Measurements from ENCODE around the gene PCOLCE2.
"Not testable (repeated sequence)": the region's sequence is repeated elsewhere in the genome, so short reads cannot be mapped to it uniquely, and the experiment has no call there.

Gene PCOLCE2

GRCh38 chr3:142904639-142905436, 16.0 kb upstream of the PCOLCE2 start:
- H3K4me3 ChIP-seq (ENCODE audit: low read depth, low read length), result no peak overlapping the region

DNA sequence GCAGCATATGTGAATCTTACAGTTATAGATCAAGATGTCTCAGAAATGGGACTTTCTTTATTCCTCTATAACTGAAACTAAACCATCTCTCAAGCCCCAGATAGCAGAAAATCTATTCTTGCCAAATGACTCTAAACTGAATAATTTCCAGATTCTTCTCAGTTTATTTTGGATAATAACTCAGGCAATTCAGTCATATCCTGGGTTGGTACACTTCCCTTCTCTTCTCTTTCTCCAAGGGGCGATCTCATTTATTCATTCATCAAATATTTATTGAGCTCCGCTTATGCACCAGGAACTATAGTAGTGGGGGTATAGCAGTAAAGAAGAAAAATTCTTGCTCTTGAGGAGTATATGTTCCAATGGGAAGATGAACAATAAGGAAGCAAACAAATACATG, 13.5 kb upstream of the PCOLCE2 start:
- H3K4me3 ChIP-seq (ENCODE audit: low read depth, low read length), result no peak overlapping the region

DNA sequence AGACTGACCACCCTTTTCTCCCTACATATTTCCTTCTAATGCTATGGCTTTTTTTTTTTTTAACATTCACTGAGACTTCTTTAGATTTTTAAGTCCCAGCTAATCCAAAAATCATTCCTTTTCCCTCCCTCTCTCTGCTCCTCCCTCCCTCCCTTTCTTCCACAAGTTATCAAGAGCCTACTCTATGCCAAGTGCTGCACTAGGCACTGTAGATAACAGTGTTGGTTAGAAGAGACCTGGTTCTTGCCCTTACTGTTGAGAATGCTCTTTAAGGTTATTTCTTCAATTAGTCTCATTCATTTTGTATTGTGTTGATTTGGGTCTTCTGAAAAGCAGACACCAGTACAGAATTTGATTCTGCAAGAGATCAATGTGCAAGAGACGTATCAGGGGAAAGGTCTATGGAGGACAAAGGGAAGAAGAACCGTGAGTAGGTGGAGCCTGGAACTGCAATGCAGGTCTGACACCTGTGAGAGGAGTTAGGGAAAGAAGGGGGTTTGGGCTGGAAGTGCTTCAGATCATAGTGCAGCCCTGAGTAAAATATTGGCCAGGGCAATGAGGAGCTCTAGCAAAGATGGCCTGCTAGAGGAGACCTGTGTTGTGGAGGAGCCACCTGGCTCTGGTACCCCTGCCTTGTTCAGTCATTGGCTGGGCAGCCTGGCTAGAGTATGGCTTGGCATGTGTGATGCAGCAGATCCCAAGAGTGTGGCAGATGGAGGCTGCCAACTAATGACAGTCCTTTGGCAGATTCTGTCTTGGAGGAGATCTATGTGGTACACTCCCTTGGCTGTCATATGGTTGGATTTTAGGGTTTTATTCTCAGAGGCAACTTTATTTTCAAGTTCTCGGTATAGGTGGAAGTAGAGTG, 9.7 kb upstream of the PCOLCE2 start:
- no peak overlapping the region for H3K4me3 ChIP-seq (ENCODE audit: low read depth, low read length)

DNA sequence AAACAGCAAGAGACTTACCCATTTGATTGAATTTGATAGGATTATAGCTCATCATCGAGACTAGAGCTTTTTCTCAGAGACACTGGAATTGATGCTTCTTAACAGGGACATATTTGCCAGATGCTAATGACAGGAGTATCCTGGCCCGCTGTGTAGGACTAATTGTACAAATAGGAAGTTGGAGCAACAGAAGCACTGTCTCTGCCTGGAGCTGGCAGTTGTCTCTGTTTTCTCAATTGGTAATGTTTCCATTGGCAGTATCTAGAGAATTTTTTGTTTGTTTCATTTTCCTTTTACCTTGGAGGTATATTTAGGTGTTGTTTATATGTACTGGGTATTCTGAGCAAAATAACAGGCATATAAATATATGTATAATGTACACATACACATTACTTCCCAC, 8.9 kb upstream of the PCOLCE2 start:
- H3K4me3 ChIP-seq (ENCODE audit: low read depth, low read length), result no peak overlapping the region

DNA sequence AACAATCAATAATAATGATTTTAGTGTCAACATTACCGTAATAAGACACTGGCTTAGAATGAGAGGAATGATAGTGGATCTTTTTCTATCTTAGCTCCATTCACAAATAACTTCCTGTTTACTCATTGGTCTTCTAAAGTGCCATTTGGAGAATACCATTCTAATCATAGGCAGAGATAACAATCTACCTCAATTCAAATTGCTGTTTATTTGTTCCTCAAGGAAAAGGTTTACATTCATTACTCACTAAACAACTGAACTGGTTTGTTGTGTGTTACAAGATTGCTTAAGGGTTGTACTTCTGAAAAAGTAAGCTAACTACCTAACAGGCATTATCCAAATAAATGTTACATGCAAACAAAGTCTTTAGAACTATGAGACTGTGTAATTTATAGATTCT, 8.1 kb upstream of the PCOLCE2 start:
- H3K4me3 ChIP-seq (ENCODE audit: low read depth, low read length), result no peak overlapping the region

DNA sequence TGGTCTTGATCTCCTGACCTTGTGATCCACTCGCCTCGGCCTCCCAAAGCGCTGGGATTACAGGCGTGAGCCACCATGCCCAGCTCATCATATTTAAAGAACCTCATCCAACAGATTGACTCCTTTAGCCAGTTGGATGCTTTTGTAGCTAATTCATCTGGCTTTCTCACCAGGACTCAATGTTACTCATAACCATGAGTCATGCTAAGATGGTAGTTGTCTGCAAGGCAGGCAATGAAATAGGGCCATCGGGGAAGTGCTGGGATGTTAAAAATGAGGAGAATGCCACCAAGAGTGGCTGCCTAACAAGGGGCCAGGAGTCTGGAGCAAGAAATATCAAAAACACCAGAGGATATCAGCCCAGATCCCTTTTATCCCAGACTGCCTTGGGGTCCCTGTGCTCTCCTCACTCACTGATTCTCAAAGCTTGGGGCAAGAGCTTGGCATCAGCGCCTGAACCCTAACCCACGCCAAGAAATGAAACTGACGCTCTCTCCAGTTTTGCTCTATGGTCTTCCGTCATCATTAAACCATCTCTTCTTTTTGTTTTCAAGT, 7.4 kb upstream of the PCOLCE2 start:
- no peak overlapping the region for H3K4me3 ChIP-seq (ENCODE audit: low read depth, low read length)

DNA sequence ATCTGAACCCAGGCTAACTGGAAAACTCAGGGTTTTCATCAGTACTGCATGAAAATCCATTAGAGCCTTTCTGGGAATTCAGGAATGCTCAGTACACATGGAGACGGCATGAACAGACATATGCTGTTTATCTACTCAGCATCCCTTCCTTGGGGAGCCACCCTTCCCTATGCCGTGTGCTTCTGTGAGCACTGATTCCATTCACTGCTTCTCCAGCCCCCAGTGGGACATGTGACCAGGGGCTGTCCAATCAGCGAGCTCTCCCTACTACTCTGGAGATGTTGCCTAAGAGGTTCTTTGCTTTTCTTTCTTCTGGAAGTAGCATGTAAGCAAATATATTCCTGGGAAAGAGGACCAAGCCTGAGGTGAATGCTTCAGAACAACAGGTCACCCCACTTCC, 5.6 kb upstream of the PCOLCE2 start:
- no peak overlapping the region for H3K4me3 ChIP-seq (ENCODE audit: low read depth, low read length)

DNA sequence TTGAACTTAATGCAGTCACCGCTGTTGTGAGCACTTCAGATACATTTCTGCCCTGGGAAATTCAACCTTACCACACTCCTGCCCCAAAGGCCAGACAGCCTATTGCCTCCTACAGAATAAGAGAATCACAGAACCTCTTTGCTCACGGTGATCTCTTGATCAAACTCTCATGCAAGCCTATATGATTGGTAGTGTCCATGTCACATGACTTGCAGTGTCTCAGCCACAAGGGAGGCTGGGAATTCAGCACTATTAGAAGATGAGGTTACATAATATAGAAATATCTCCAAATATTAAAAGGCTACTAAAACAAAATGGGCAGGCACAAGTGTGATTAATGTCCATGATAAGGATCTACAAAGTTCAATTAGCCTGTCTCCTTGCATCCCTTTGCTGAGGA, 3.8 kb upstream of the PCOLCE2 start:
- no peak overlapping the region for H3K4me3 ChIP-seq (ENCODE audit: low read depth, low read length)

GRCh38 chr3:142890592-142890991, 1.7 kb upstream of the PCOLCE2 start:
- H3K4me3 ChIP-seq (ENCODE audit: low read depth, low read length), result no peak overlapping the region

- peak overlapping the region; percentile 63 for H3K4me3 ChIP-seq (ENCODE audit: low read depth, low read length)
Observed at GRCh38 chr3:142889212-142890014, 530 bp upstream of the PCOLCE2 start.

GRCh38 chr3:142888099-142888480, 793 bp downstream of the PCOLCE2 start:
- H3K4me3 ChIP-seq (ENCODE audit: low read depth, low read length), result peak overlapping the region; percentile 63

- H3K4me3 ChIP-seq (ENCODE audit: low read depth, low read length), result no peak overlapping the region
Observed at GRCh38 chr3:142886940-142887339, 1.9 kb downstream of the PCOLCE2 start.

DNA sequence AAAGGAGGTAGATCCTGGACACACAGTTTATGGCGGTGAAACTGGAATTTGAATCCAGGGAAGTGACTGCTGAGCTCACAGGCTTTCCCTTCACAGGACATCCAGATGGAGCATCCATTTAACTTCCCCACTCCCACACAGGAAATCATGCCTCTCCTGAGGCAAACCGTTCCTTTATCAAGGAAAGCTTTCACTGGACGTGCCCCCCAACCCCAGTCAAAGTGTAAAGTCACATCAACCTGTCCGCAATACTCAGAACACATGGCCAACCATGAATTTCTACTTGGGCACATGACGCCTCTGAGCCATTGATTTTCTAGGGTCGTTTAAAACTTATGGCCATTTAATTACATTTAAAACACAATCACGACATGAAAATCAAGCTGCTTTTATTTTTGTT, 2.9 kb downstream of the PCOLCE2 start:
- H3K4me3 ChIP-seq (ENCODE audit: low read depth, low read length), result no peak overlapping the region

DNA sequence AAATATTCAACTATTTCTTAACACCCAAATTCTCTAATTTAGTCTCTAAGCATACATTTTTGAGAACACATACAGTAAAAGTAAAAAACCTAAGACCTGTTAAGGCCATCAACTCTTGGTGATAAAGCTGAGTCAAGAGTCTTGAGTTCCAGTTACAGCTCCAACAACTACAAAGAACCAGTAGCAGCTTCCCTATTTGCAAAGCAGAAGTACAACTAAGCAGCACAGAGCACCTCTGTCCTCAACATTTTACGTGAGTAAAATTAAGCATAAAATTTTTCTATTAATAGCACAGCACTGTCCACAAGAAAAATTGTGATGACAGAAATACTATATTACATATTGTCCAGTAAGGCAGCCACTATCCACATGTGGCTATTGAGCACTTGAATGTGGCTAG, 4.4 kb downstream of the PCOLCE2 start:
- no peak overlapping the region for H3K4me3 ChIP-seq (ENCODE audit: low read depth, low read length)

DNA sequence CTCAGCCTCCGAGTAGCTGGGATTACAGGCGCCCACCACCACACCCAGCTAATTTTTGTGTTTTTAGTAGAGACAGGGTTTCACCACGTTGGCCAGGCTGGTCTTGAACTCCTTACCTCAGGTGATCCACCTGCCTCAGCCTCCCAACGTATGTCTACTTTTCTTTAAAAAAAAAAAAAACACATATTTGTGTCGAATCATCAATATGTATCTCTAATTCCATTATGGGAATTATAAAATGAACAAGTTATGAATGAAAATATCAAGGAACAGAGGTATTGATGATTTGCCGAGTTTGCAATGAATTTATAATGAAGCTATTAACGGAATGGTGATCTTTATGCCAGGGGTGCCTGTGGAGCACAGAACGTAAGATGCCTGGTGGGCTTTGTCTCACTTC, 5.3 kb downstream of the PCOLCE2 start:
- not testable (repeated sequence) for H3K4me3 ChIP-seq (ENCODE audit: low read depth, low read length)

DNA sequence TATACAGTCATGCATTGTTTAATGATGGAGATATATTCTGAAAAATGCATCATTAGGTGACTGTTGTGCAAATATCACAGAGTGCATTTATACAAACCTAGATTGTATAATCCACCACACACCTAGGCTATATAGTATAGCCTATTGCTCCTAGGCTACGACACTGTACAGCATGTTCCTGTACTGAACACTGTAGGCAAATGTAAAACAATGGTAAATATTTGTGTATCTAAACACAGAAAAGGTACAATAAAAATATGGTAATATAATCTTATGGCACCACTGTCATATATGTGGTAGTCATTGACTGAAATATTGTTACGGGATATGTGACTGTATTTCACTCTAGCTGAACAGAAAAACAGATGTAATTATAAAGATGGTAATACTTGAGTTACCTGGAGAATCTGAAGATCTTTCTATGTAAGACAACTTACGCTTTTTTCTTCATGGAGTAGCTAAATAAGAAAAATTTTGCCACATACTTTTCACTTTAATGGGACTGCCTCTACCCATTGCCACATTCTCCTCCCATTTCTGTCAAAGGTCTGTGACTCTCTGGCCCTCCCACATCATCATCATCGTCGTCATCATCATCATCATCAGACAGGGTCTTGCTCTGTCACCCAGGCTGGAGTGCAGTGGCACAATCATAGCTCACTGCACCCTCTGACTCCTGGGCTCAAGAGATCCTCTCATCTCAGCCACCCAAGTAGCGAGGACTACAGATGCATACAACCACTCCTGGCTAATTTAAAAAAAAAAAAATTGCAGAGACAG, 7.2 kb downstream of the PCOLCE2 start:
- no peak overlapping the region for H3K4me3 ChIP-seq (ENCODE audit: low read depth, low read length)

GRCh38 chr3:142878649-142879300, 10.1 kb downstream of the PCOLCE2 start:
- H3K4me3 ChIP-seq (ENCODE audit: low read depth, low read length), result no peak overlapping the region

GRCh38 chr3:142876417-142876816, 12.5 kb downstream of the PCOLCE2 start:
- H3K4me3 ChIP-seq (ENCODE audit: low read depth, low read length), result no peak overlapping the region

DNA sequence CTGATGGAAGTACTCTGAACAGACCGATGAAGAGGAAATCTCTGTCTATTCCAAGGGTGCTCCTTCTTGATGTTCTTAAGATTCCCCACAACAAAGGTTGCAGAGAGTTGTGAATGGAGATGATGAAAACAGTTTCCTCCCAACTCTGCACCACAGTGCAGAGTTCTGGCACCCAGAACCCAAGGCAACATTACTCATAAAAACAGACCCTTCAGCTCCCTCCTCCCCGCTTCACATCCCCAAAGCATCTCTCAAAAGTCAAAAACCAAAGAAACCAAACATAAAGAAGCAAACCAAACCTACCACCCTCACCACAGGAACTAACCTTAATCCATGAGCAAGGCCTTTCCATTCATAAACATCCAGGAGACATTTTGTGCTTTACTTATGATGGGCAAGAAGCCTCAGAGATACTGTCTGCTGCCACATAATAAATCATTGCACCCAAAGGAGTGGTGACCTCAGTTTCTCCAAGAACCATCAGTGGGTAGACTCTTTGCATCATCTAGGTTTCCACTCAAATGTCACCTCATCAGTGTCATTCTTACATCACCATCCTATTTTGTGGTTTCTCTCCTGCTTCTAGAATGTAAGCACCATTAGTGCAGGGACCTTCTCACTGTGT, 13.2 kb downstream of the PCOLCE2 start:
- no peak overlapping the region for H3K4me3 ChIP-seq (ENCODE audit: low read depth, low read length)
